Astrocyte (in vitro differentiated cells and primary cell): ENCODE measurements around the gene ANOS1.

Source experiments
- EZH2 ChIP-seq: IDR thresholded peaks from 2 replicates; pipeline ENCODE4 v1.6.1; 2012; ENCODE audit warnings: mild to moderate bottlenecking, low read length, inconsistent platforms; ENCODE audit not compliant: insufficient read depth
- TF ChIP-seq, protein P1 (sequence below): IDR thresholded peaks from 2 replicates; pipeline ENCODE4 v1.5.1; 2011; ENCODE audit warnings: low read depth, mild to moderate bottlenecking, inconsistent platforms, low read length, moderate library complexity; ENCODE audit not compliant: insufficient read depth

DNA sequence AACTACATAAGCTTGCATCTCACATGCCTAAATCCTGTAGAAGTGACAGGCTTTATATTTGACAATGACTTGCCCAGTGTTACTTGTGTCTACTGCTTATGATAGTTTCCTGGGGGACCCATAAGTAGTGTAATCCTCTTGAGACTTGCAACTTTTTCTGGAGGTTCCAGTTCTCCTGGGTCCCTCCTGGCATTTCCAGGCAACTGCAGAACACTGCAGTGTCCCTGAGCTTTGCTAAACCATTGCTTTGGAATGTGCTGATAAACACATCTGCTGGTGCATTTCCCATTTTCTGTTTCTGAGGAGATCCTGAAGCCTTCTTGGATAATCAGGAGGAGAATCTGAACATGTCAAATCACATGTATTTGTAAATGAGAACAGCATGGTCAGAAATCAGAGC is 82.0 kb downstream of the ANOS1 start:
- TF ChIP-seq, protein P1, sequence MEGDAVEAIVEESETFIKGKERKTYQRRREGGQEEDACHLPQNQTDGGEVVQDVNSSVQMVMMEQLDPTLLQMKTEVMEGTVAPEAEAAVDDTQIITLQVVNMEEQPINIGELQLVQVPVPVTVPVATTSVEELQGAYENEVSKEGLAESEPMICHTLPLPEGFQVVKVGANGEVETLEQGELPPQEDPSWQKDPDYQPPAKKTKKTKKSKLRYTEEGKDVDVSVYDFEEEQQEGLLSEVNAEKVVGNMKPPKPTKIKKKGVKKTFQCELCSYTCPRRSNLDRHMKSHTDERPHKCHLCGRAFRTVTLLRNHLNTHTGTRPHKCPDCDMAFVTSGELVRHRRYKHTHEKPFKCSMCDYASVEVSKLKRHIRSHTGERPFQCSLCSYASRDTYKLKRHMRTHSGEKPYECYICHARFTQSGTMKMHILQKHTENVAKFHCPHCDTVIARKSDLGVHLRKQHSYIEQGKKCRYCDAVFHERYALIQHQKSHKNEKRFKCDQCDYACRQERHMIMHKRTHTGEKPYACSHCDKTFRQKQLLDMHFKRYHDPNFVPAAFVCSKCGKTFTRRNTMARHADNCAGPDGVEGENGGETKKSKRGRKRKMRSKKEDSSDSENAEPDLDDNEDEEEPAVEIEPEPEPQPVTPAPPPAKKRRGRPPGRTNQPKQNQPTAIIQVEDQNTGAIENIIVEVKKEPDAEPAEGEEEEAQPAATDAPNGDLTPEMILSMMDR = no peak
- TF ChIP-seq EZH2 = no peak
